HG02571 (cell line): ENCODE data around the gene TMEM204.

Source experiments
- ATAC-seq: cut with Tn5 transposase; IDR thresholded peaks from one replicate; pipeline ENCODE4 v1.9.1; 2021; ENCODE audit warnings: mild to moderate bottlenecking, moderate library complexity; ENCODE audit not compliant: unreplicated experiment

Gene TMEM204

GRCh38 chr16:1533443-1533951 is at the start of gene TMEM204:
TSS of gene TMEM204 (plus strand) at chr16:1533666. CDS start at chr16:1534276, 610 bp downstream.
- no peak for ATAC-seq

- ATAC-seq: no peak
Observed at GRCh38 chr16:1485847-1486496, 47.5 kb upstream of the TMEM204 start.

- no peak for ATAC-seq
Observed at GRCh38 chr16:1486551-1487390, 46.7 kb upstream of the TMEM204 start.

- ATAC-seq: no peak
Observed at GRCh38 chr16:1487395-1488053, 45.9 kb upstream of the TMEM204 start.

GRCh38 chr16:1488054-1488601 is 45.3 kb upstream of the TMEM204 start:
- no peak for ATAC-seq

- no peak for ATAC-seq
Observed at GRCh38 chr16:1488619-1489018, 44.8 kb upstream of the TMEM204 start, which contains the start of gene PTX4. TSS of gene PTX4 (minus strand) at chr16:1488944. CDS start at chr16:1488909, 35 bp downstream.

GRCh38 chr16:1489077-1489476 is 44.4 kb upstream of the TMEM204 start:
- ATAC-seq: no peak

GRCh38 chr16:1491327-1491726 is 42.1 kb upstream of the TMEM204 start:
- no peak for ATAC-seq

GRCh38 chr16:1492082-1492922 is 41.2 kb upstream of the TMEM204 start:
- ATAC-seq: no peak

- peak; percentile 52 for ATAC-seq
Observed at GRCh38 chr16:1492923-1493745, 40.3 kb upstream of the TMEM204 start, which contains the start of gene TELO2. TSS of gene TELO2 (plus strand) at chr16:1493360. CDS start at chr16:1494282, 922 bp downstream.

GRCh38 chr16:1493746-1494094 is 39.7 kb upstream of the TMEM204 start:
- no peak for ATAC-seq

GRCh38 chr16:1494129-1494640 is 39.3 kb upstream of the TMEM204 start:
- ATAC-seq: no peak

GRCh38 chr16:1494711-1495110 is 38.8 kb upstream of the TMEM204 start:
- ATAC-seq: no peak

GRCh38 chr16:1495211-1495888 is 38.1 kb upstream of the TMEM204 start:
- no peak for ATAC-seq

GRCh38 chr16:1495889-1496262 is 37.6 kb upstream of the TMEM204 start:
- ATAC-seq: no peak

GRCh38 chr16:1496464-1496863 is 37.0 kb upstream of the TMEM204 start:
- no peak for ATAC-seq

GRCh38 chr16:1497014-1497598 is 36.4 kb upstream of the TMEM204 start:
- no peak for ATAC-seq
